ENCODE measurements around the gene PSMC5. TPM values are rescaled to one million over a fixed set of nuclear protein-coding genes. Genes with fewer than 3 reads are reported as not detected.
A peak's percentile ranks its signal among the peaks of the same experiment; 100 is the strongest.

The PSMC5 gene
- total and polyA plus RNA-seq, 9 of the 15 experiments (the other 6 are each of a cell fraction or from before 2014, with no cell fraction given), result 89.2 to 393 (median 161) TPM

GRCh38 chr17:63826468-63827001 is 696 bp upstream of the PSMC5 start:
- ATAC-seq (0 out of 3 replicates have a peak, but pooled peaks have one; percentile 2), DNase-seq (ENCODE audit: extremely low read depth in 1 of 4, low spot score in 3 of 4) (peak in 1 of 4 experiments; percentile 32), FAIRE-seq (no peak)
- peaks cover 0 to 16% of the 10 kb centered on the region in 2 experiments; a peak in 3 of 5 replicates for H3K4me1 ChIP-seq (replicated peaks in 1 of 2; ENCODE audit: control insufficient read depth in 2 of 2, insufficient read depth in 2 of 2, low read length in 2 of 2)
- no peaks in the 10 kb centered on the region for H4K20me1 ChIP-seq (replicated peaks; ENCODE audit: control insufficient read depth, insufficient read depth, low read length)
- in situ Hi-C loops (cut with MboI), result loop anchor here (25.0 kb wide), 1 partner anchor 389 kb away; the partner anchor contains the start of gene CYB561
- H3K27me3 ChIP-seq (ENCODE audit: control insufficient read depth in 2 of 2, insufficient read depth in 2 of 2, low read length in 2 of 2), result no peaks in the 10 kb centered on the region
- H3K9me3 ChIP-seq (replicated peaks; ENCODE audit: control insufficient read depth, insufficient read depth, low read depth, low read length), result no peaks in the 10 kb centered on the region
- H3K4me3 ChIP-seq, result peak overlapping the region; percentile 92
- H3K9me1 ChIP-seq (ENCODE audit: control insufficient read depth, insufficient read depth, low read length), result no peaks in the 10 kb centered on the region
- under 1% methylated on average over 31 of the region's 31 CpGs for whole genome bisulfite sequencing (ENCODE audit: insufficient coverage, low coverage, missing lambda C conversion rate)
- H3K4me2 ChIP-seq (ENCODE audit: insufficient read depth, low read length), result peak overlapping the region; percentile 99
- TSS peak; percentile 73 for BruUV-seq (replicated peaks)
- H3K79me2 ChIP-seq (ENCODE audit: control insufficient read depth, insufficient read depth, low read length), result peaks cover 51% of the 10 kb centered on the region
- peak overlapping the region; percentile 100 for H3K27ac ChIP-seq (ENCODE audit: extremely low read depth, low read depth, low read length)
- H2AFZ ChIP-seq (ENCODE audit: low read depth, low read length), result peak overlapping the region; percentile 100
- ChIA-PET CTCF (ENCODE audit: low intra/inter-chr PET ratio) (no interaction called here), POLR2A (interaction anchor here (0.7 to 2.0 kb wide), 17 partner anchors 8 to 92 kb away, joined by 3 to 10 read pairs (median 4); partner anchors contain the start of genes CCDC47, DDX42 and SMARCD2)
- H3K9ac ChIP-seq (ENCODE audit: insufficient read depth in 1 of 2, low read depth in 2 of 2, low read length in 2 of 2), result peak overlapping the region; percentile 97 to 100
- peaks cover 80% of the 10 kb centered on the region for H3K36me3 ChIP-seq (ENCODE audit: control insufficient read depth, insufficient read depth, low read length)
- intact Hi-C loops (cut with micrococcal nuclease), result loop anchor here (1.0 kb wide), 1 partner anchor 17 kb away; no protein-coding TSS in a partner anchor
- TF ChIP-seq MLLT1 (IDR thresholded peaks at IDR 0.05) (no peak), CREB1 (IDR thresholded peaks at IDR 0.05) (no peak), CREB1 (CRISPR knock-in tag; IDR thresholded peaks at IDR 0.05) (peak; percentile 15), TRIM25 (IDR thresholded peaks at IDR 0.05; ENCODE audit: borderline replicate concordance) (no peak), HINFP (tag; conservative IDR thresholded peaks at IDR 0.05; ENCODE audit: low read depth) (no peak), MCM7 (IDR thresholded peaks at IDR 0.05) (no peak), KLF6 (CRISPR knock-in tag; IDR thresholded peaks at IDR 0.05; ENCODE audit: borderline replicate concordance) (no peak), SFPQ (IDR thresholded peaks at IDR 0.05; ENCODE audit: low read depth, low read length) (no peak), POLR2G (IDR thresholded peaks at IDR 0.05; ENCODE audit: low read depth, low read length) (no peak), ZBTB12 (CRISPR knock-in tag; IDR thresholded peaks at IDR 0.05) (no peak), PHF8 (IDR thresholded peaks at IDR 0.05; ENCODE audit: borderline replicate concordance, low read length) (peak; percentile 77; the same call in 1 of the 2 replicates), MAFG (tag; conservative IDR thresholded peaks at IDR 0.05) (no peak), TBP (optimal IDR thresholded peaks at IDR 0.05; ENCODE audit: low read depth, low read length) (no peak)

Data from K562 (cell line).